HCT116 (cell line): ENCODE data around the gene RBM14. TPM values are rescaled to one million over a fixed set of nuclear protein-coding genes. Genes with fewer than 3 reads are reported as not detected.

Source experiments
- ATAC-seq: fragments of 200-7000 bp; cut with Tn5 transposase; 2 replicates; pipeline ENCODE4 v1.9.1; 2020; ENCODE audit warnings: mild to moderate bottlenecking, moderate library complexity
- BruUV-seq: library from RNA; stranded (reverse); fragments of 400-500 nt; replicated peaks from 2 replicates; lab custom pipeline; 2021; lab: Mats Ljungman, UMichigan
- CTCF ChIA-PET: fragments of 300-600 bp; sonication (Branson Sonifier 250); formaldehyde crosslinking; loops from one replicate; lab custom pipeline; 2021; ENCODE audit warnings: antibody characterized with exemption; lab: Charles Lee
- POLR2A ChIA-PET: fragments of 300-600, 350-600 bp; sonication (Branson Sonifier 250); formaldehyde crosslinking; loops from one replicate; lab custom pipeline; 2021; ENCODE audit warnings: antibody characterized with exemption; lab: Charles Lee
- RAD21 ChIA-PET, 2 experiments: fragments of 300-600 bp; sonication (Branson Sonifier 250); formaldehyde crosslinking; loops; one replicate each; lab custom pipeline; 2023; ENCODE audit warnings: low total read pairs in 2 of 2; ENCODE audit not compliant: uncharacterized antibody in 2 of 2, unreplicated experiment in 2 of 2, low non-redundant PET in 1 of 2; lab: Charles Lee
- DNase-seq: peaks from one replicate; pipeline ENCODE4 v3.0.0-alpha.2; 2010; ENCODE audit warnings: low read depth, low spot score
- H2AFZ ChIP-seq: fragments of 200-600 bp; shearing (Covaris generic), sonication (generic); 2 replicates; pipeline ENCODE4 v1.6.1; 2017; ENCODE audit warnings: low read depth, mixed run types, mixed read lengths, antibody characterized with exemption, low read length; ENCODE audit not compliant: poor library complexity, severe bottlenecking
- H3K27ac ChIP-seq: 2 replicates; pipeline ENCODE4 v1.5.1; 2012; ENCODE audit warnings: low read depth, low read length
- H3K27me3 ChIP-seq: fragments of 200-600 bp; sonication (generic); 2 replicates; pipeline ENCODE4 v1.6.1; 2016; ENCODE audit warnings: mixed run types, low read length, mixed read lengths; ENCODE audit not compliant: insufficient read depth
- H3K36me3 ChIP-seq, 2 experiments: fragments of 200-500 bp in 1 of 2; fragments of 200-600 bp in 1 of 2; sonication (Bioruptor generic) in 1 of 2; sonication (generic) in 1 of 2; 2 replicates each; pipeline versions ENCODE4 v1.5.1 to v1.6.1; 2014 to 2016; ENCODE audit warnings: low read length in 2 of 2, inconsistent platforms in 1 of 2, mixed read lengths in 1 of 2, mixed run types in 1 of 2; ENCODE audit not compliant: insufficient read depth in 2 of 2, control insufficient read depth in 1 of 2
- H3K4me1 ChIP-seq, 2 experiments: fragments of 200-600 bp in 1 of 2; sonication (generic) in 1 of 2; 2 replicates each; pipeline versions ENCODE4 v1.5.1 to v1.6.1; 2012 to 2017; ENCODE audit warnings: low read length in 2 of 2, inconsistent platforms in 1 of 2, mild to moderate bottlenecking in 1 of 2, mixed read lengths in 1 of 2, mixed run types in 1 of 2, moderate library complexity in 1 of 2; ENCODE audit not compliant: insufficient read depth in 2 of 2, control insufficient read depth in 1 of 2
- H3K4me2 ChIP-seq: fragments of 200-600 bp; sonication (generic); 2 replicates; pipeline ENCODE4 v1.6.1; 2017; ENCODE audit warnings: mixed run types, low read length, mixed read lengths
- H3K4me3 ChIP-seq, 2 experiments: fragments of 200-600 bp in 1 of 2; sonication (generic) in 1 of 2; replicated peaks in 1 of 2; 2 replicates each; pipeline ENCODE4 v1.5.1; 2011 to 2016; ENCODE audit warnings: low read length in 2 of 2, control low read depth in 1 of 2, low read depth in 1 of 2, mild to moderate bottlenecking in 1 of 2, mixed read lengths in 1 of 2, mixed run types in 1 of 2
- H3K79me2 ChIP-seq: fragments of 200-600 bp; sonication (generic); 2 replicates; pipeline ENCODE4 v1.6.1; 2017; ENCODE audit warnings: mild to moderate bottlenecking, mixed run types, low read length, moderate library complexity, mixed read lengths; ENCODE audit not compliant: insufficient read depth
- H3K9ac ChIP-seq: fragments of 200-600 bp; sonication (generic); 2 replicates; pipeline ENCODE4 v1.6.1; 2016; ENCODE audit warnings: low read length, mixed read lengths
- H3K9me2 ChIP-seq: fragments of 200-600 bp; sonication (generic), shearing (Covaris generic); 2 replicates; pipeline ENCODE4 v1.6.1; 2017; ENCODE audit warnings: mixed run types, mild to moderate bottlenecking, moderate library complexity; ENCODE audit not compliant: insufficient read depth
- H3K9me3 ChIP-seq, 2 experiments: fragments of 200-500 bp in 1 of 2; fragments of 200-600 bp in 1 of 2; sonication (Bioruptor generic) in 1 of 2; sonication (generic) in 1 of 2; 2 replicates each; pipeline ENCODE4 v1.6.1; 2014 to 2017; ENCODE audit warnings: low read length in 2 of 2, mixed read lengths in 2 of 2, inconsistent platforms in 1 of 2, low read depth in 1 of 2, mild to moderate bottlenecking in 1 of 2, mixed run types in 1 of 2, moderate library complexity in 1 of 2; ENCODE audit not compliant: control insufficient read depth in 1 of 2, insufficient read depth in 1 of 2
- H4K20me1 ChIP-seq: fragments of 200-600 bp; sonication (generic), shearing (Covaris generic); 2 replicates; pipeline ENCODE4 v1.6.1; 2017; ENCODE audit warnings: mixed run types, mild to moderate bottlenecking, moderate library complexity; ENCODE audit not compliant: insufficient read depth
- CBX3 ChIP-seq: IDR thresholded peaks from 2 replicates; pipeline ENCODE4 v1.6.1; 2012; ENCODE audit warnings: low read depth
- CEBPB ChIP-seq: IDR thresholded peaks from 2 replicates; pipeline ENCODE4 v1.6.1; 2012; ENCODE audit warnings: low read depth
- CTCF ChIP-seq, 3 experiments: fragments of 200-600 bp in 1 of 3; sonication (generic) in 1 of 3; IDR thresholded peaks in 2 of 3; conservative IDR thresholded peaks in 1 of 3; 2 replicates each; pipeline ENCODE4 v1.5.1; 2012 to 2017; ENCODE audit warnings: low read depth in 2 of 3, low read length in 2 of 3, antibody characterized with exemption in 1 of 3, borderline replicate concordance in 1 of 3, control low read depth in 1 of 3, mild to moderate bottlenecking in 1 of 3, mixed read lengths in 1 of 3, mixed run types in 1 of 3, moderate library complexity in 1 of 3; ENCODE audit not compliant: insufficient read depth in 1 of 3
- EGR1 ChIP-seq: IDR thresholded peaks from 2 replicates; pipeline ENCODE4 v1.6.1; 2012; ENCODE audit warnings: low read depth
- ELF1 ChIP-seq: IDR thresholded peaks from 2 replicates; pipeline ENCODE4 v1.6.1; 2012; ENCODE audit warnings: low read depth, borderline replicate concordance
- JUND ChIP-seq: IDR thresholded peaks from 2 replicates; pipeline ENCODE4 v1.6.1; 2012
- POLR2A ChIP-seq: IDR thresholded peaks from 2 replicates; pipeline ENCODE4 v1.7.0; 2011; ENCODE audit warnings: borderline replicate concordance; ENCODE audit not compliant: insufficient read depth, insufficient read length; ENCODE audit errors: extremely low read depth
- POLR2AphosphoS5 ChIP-seq: IDR thresholded peaks from 2 replicates; pipeline ENCODE4 v1.6.1; 2011; ENCODE audit warnings: mild to moderate bottlenecking, low read depth, low read length, moderate library complexity
- RAD21 ChIP-seq: IDR thresholded peaks from 2 replicates; pipeline ENCODE4 v1.6.1; 2012; ENCODE audit warnings: low read depth, mild to moderate bottlenecking
- REST ChIP-seq: IDR thresholded peaks from 2 replicates; pipeline ENCODE4 v1.6.1; 2012; ENCODE audit warnings: low read depth
- SIN3A ChIP-seq: IDR thresholded peaks from 2 replicates; pipeline ENCODE4 v1.6.1; 2012; ENCODE audit warnings: low read depth
- SRF ChIP-seq: IDR thresholded peaks from 2 replicates; pipeline ENCODE4 v1.6.1; 2012; ENCODE audit warnings: low read depth
- TCF7L2 ChIP-seq: IDR thresholded peaks from 2 replicates; pipeline ENCODE4 v1.7.0; 2011; ENCODE audit warnings: borderline replicate concordance, inconsistent platforms; ENCODE audit not compliant: insufficient read depth, insufficient read length; ENCODE audit errors: extremely low read depth
- YY1 ChIP-seq: IDR thresholded peaks from 2 replicates; pipeline ENCODE4 v1.6.1; 2011; ENCODE audit warnings: low read length, low read depth, moderate library complexity, mild to moderate bottlenecking; ENCODE audit not compliant: insufficient replicate concordance; ENCODE audit errors: extremely low read depth
- ZFX ChIP-seq: fragments of 450-650 bp; IDR thresholded peaks from 2 replicates; pipeline ENCODE4 v1.6.1; 2017
- ZNF274 ChIP-seq: fragments of 200-500 bp; sonication (Bioruptor generic); IDR thresholded peaks from 2 replicates; pipeline ENCODE4 v1.6.1; 2014; ENCODE audit warnings: mild to moderate bottlenecking, low read depth, low read length, inconsistent platforms
- intact Hi-C: fragments of 100-400 bp; cut with micrococcal nuclease; formaldehyde crosslinking; loops from 2 replicates; pipeline ENCODE4 v1.10.0; 2022
- total RNA-seq: library from RNA; stranded (reverse); gene quantifications from one replicate; pipeline ENCODE4 v1.2.1, GENCODE V29; 2021; ENCODE audit not compliant: unreplicated experiment
- TF ChIP-seq, protein P1 (sequence below): IDR thresholded peaks from 2 replicates; pipeline ENCODE4 v1.6.1; 2012

Gene RBM14
- total RNA-seq, 1 experiment from 2014 or later, result 95.3 TPM

DNA sequence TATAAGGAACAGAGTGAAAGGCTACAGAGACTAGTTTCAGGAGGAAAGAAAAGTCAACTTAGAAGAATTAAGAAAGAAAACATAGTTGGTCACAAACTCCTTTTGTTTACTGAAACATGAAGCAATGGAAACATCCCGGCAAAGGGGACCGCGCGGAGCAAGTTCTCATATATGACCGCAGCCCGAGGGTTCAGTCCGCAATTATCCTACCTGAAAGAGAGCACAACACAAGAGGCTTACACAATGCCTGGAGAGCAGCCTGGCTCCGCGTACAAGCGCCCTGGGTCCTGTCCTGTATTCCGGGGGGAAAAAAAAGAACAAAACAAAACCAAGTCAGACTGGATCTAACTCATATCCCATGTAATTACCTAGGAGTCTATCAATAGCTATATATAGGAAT lies 48.9 kb downstream of the RBM14 start:
- POLR2A ChIA-PET, result interaction anchor here (1.5 kb wide), 1 partner anchor 12 kb away, joined by 4 read pairs; the partner anchor contains the start of gene RBM4B
- Histone ChIP-seq H3K4me1 (no peaks in the 10 kb centered on the region), H3K36me3 (peaks cover 32 to 35% of the 10 kb centered on the region in 2 experiments; a peak in 3 of 4 replicates)

More for the DNA sequence above, 48.9 kb downstream of the RBM14 start:
- ChIA-PET RAD21 (no interaction called here), CTCF (no interaction called here)
- Histone ChIP-seq H3K9ac (no peak overlapping the region), H4K20me1 (peaks cover 11% of the 10 kb centered on the region; the same call in 1 of the 2 replicates), H3K79me2 (peaks cover 94% of the 10 kb centered on the region), H3K4me2 (no peak overlapping the region), H2AFZ (no peak overlapping the region), H3K27me3 (no peaks in the 10 kb centered on the region), H3K9me3 (no peaks in the 10 kb centered on the region), H3K9me2 (no peaks in the 10 kb centered on the region), H3K4me3 (no peak overlapping the region), H3K27ac (no peak overlapping the region)
- no TSS peak for BruUV-seq
- intact Hi-C loops, result no loop called here
- no peak for DNase-seq
- no peak for TF ChIP-seq REST
- TF ChIP-seq EGR1, result no peak
- no peak for TF ChIP-seq TCF7L2
- no peak for TF ChIP-seq YY1
- no peak for TF ChIP-seq JUND
- no peak for TF ChIP-seq SRF
- no peak for TF ChIP-seq ZNF274
- TF ChIP-seq SIN3A, result no peak
- TF ChIP-seq, protein P1, sequence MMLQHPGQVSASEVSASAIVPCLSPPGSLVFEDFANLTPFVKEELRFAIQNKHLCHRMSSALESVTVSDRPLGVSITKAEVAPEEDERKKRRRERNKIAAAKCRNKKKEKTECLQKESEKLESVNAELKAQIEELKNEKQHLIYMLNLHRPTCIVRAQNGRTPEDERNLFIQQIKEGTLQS, result no peak
- no peak for TF ChIP-seq ELF1
- TF ChIP-seq CBX3, result no peak
- no peak for TF ChIP-seq RAD21
- TF ChIP-seq CTCF (IDR thresholded peaks at IDR 0.05 in 2 of 3, conservative IDR thresholded peaks at IDR 0.05 in 1 of 3; ENCODE audit: borderline replicate concordance in 1 of 3, insufficient read depth in 1 of 3, low read depth in 2 of 3, low read length in 2 of 3), result no peak
- TF ChIP-seq ZFX, result no peak
- TF ChIP-seq POLR2A, result no peak
- TF ChIP-seq POLR2AphosphoS5, result no peak
- TF ChIP-seq CEBPB, result no peak
- no peak for ATAC-seq
